CD14-positive monocyte (primary cell): ENCODE measurements around the gene GOLGA7B. TPM values are rescaled to one million over a fixed set of nuclear protein-coding genes. Genes with fewer than 3 reads are reported as not detected.

Experiments
- DNase-seq, 3 donors: peaks; one replicate each; pipeline ENCODE4 v3.0.0-alpha.2; 2011 to 2022
- H2AFZ ChIP-seq: 2 replicates; pipeline ENCODE4 v1.6.0; 2012; ENCODE audit warnings: mild to moderate bottlenecking, low read depth, low read length, inconsistent platforms; ENCODE audit not compliant: insufficient read depth, poor library complexity, severe bottlenecking
- H3K27ac ChIP-seq, 2 donors: 1 replicate in 1 of 2; 2 replicates in 1 of 2; pipeline ENCODE4 v1.5.1; 2012 to 2013; ENCODE audit warnings: low read length in 2 of 2, control low read depth in 1 of 2, inconsistent platforms in 1 of 2, low read depth in 1 of 2, mild to moderate bottlenecking in 1 of 2
- H3K27me3 ChIP-seq, 2 donors: one replicate each; pipeline versions ENCODE4 v1.6.0 to v1.6.1; 2011 to 2013; ENCODE audit warnings: low read length in 2 of 2; ENCODE audit not compliant: control insufficient read depth in 2 of 2, insufficient read depth in 2 of 2
- H3K36me3 ChIP-seq, 2 donors: replicated peaks in 1 of 2; 1 replicate in 1 of 2; 2 replicates in 1 of 2; pipeline versions ENCODE4 v1.5.1 to v1.6.1; 2012 to 2013; ENCODE audit warnings: low read length in 2 of 2, control low read depth in 1 of 2, inconsistent platforms in 1 of 2, mild to moderate bottlenecking in 1 of 2; ENCODE audit not compliant: insufficient read depth in 2 of 2, control insufficient read depth in 1 of 2
- H3K4me1 ChIP-seq, 2 donors: 1 replicate in 1 of 2; 2 replicates in 1 of 2; pipeline versions ENCODE4 v1.5.1 to v1.6.1; 2012 to 2013; ENCODE audit warnings: low read length in 2 of 2, control low read depth in 1 of 2, inconsistent platforms in 1 of 2, mild to moderate bottlenecking in 1 of 2, moderate library complexity in 1 of 2; ENCODE audit not compliant: insufficient read depth in 2 of 2, control insufficient read depth in 1 of 2
- H3K4me2 ChIP-seq: replicated peaks from 2 replicates; pipeline ENCODE3; 2012; ENCODE audit warnings: low read length, moderate library complexity, mild to moderate bottlenecking; ENCODE audit not compliant: poor library complexity, severe bottlenecking; ENCODE audit errors: extremely low read depth
- H3K4me3 ChIP-seq, 3 experiments: fragments of 200-600 bp in 1 of 3; sonication (generic) in 1 of 3; replicated peaks in 1 of 3; 1 replicate in 2 of 3; 2 replicates in 1 of 3; pipeline ENCODE4 v1.5.1; 2011 to 2013; ENCODE audit warnings: low read length in 3 of 3, mild to moderate bottlenecking in 3 of 3, control low read depth in 2 of 3, low read depth in 2 of 3, inconsistent platforms in 1 of 3, moderate library complexity in 1 of 3
- H3K79me2 ChIP-seq: 2 replicates; pipeline ENCODE4 v1.6.0; 2012; ENCODE audit warnings: mild to moderate bottlenecking, control low read depth, inconsistent platforms, low read length, moderate library complexity; ENCODE audit not compliant: insufficient read depth
- H3K9ac ChIP-seq: 2 replicates; pipeline ENCODE4 v1.6.0; 2017; ENCODE audit warnings: low read length, mild to moderate bottlenecking; ENCODE audit not compliant: insufficient read depth, poor library complexity, severe bottlenecking
- H3K9me3 ChIP-seq, 2 donors: replicated peaks in 1 of 2; 1 replicate in 1 of 2; 2 replicates in 1 of 2; pipeline versions ENCODE4 v1.5.1 to v1.6.1; 2012 to 2013; ENCODE audit warnings: low read length in 2 of 2, control low read depth in 1 of 2; ENCODE audit not compliant: control insufficient read depth in 1 of 2, insufficient read depth in 1 of 2
- H4K20me1 ChIP-seq: 2 replicates; pipeline ENCODE4 v1.6.0; 2012; ENCODE audit warnings: mild to moderate bottlenecking, low read length, control low read depth, moderate library complexity; ENCODE audit not compliant: insufficient read depth
- H3K27ac Mint-ChIP-seq, 7 donors: one replicate each; pipeline ENCODE4 v1.8.0; 2020; ENCODE audit warnings: mild to moderate bottlenecking in 7 of 7, mixed read lengths in 7 of 7, moderate library complexity in 6 of 7, inconsistent platforms in 2 of 7
- H3K27me3 Mint-ChIP-seq, 3 donors: one replicate each; pipeline ENCODE4 v1.8.0; 2021 to 2022; ENCODE audit warnings: low read depth in 3 of 3, mild to moderate bottlenecking in 3 of 3, mixed read lengths in 3 of 3, moderate library complexity in 3 of 3, inconsistent platforms in 1 of 3
- H3K36me3 Mint-ChIP-seq, 2 donors: one replicate each; pipeline ENCODE4 v1.8.0; 2020; ENCODE audit warnings: mixed read lengths in 2 of 2, inconsistent platforms in 1 of 2, mild to moderate bottlenecking in 1 of 2
- H3K4me1 Mint-ChIP-seq: one replicate; pipeline ENCODE4 v1.8.0; 2020; ENCODE audit warnings: mild to moderate bottlenecking, mixed read lengths
- H3K4me3 Mint-ChIP-seq, 2 donors: one replicate each; pipeline ENCODE4 v1.8.0; 2020; ENCODE audit warnings: mild to moderate bottlenecking in 2 of 2, mixed read lengths in 2 of 2, moderate library complexity in 1 of 2
- H3K9me3 Mint-ChIP-seq, 7 donors: one replicate each; pipeline ENCODE4 v1.8.0; 2020 to 2022; ENCODE audit warnings: mixed read lengths in 7 of 7, mild to moderate bottlenecking in 6 of 7, moderate library complexity in 6 of 7, inconsistent platforms in 2 of 7
- CTCF ChIP-seq: fragments of 200-600 bp; IDR thresholded peaks from one replicate; pipeline ENCODE4 v1.8.0; 2022; ENCODE audit warnings: antibody characterized with exemption, mild to moderate bottlenecking
- WGBS: methylation state at CpG from one replicate; pipeline ENCODE4 v1.1.5; 2013; ENCODE audit warnings: missing lambda C conversion rate; ENCODE audit not compliant: insufficient coverage; 5-methylcytosine and 5-hydroxymethylcytosine counted together
- intact Hi-C, 2 donors: fragments of 100-400 bp; cut with micrococcal nuclease; formaldehyde crosslinking; loops; one replicate each; pipeline versions ENCODE4 v1.15.0 to v1.15.1; 2023
- polyA plus RNA-seq, 3 donors: library from polyadenylated mRNA; depleted of rRNA in 1 of 3; unstranded in 2 of 3; stranded (reverse) in 1 of 3; fragments of 300-500 nt in 2 of 3; fragments of >200 nt in 1 of 3; fragmentation: Illumina TruSeq in 2 of 3; gene quantifications; 1 replicate in 2 of 3; 2 replicates in 1 of 3; pipeline ENCODE4 v1.2.3, GENCODE V29; 2012 to 2021

The GOLGA7B gene
- polyA plus RNA-seq, 3 donors, result 0.03 TPM; not detected in 2

- Histone ChIP-seq H3K4me2 (no peak overlapping the region), H3K36me3 (no peaks in the 10 kb centered on the region), H4K20me1 (no peaks in the 10 kb centered on the region), H3K27me3 (peaks cover 3% of the 10 kb centered on the region in 2 donors), H3K9ac (no peak overlapping the region), H3K4me1 (no peaks in the 10 kb centered on the region), H3K27ac (no peak overlapping the region), H3K9me3 (peaks cover 0 to 8% of the 10 kb centered on the region in 2 donors), H2AFZ (no peak overlapping the region), H3K4me3 (no peak overlapping the region), H3K79me2 (no peaks in the 10 kb centered on the region)
- H3K4me3 Mint-ChIP-seq, result no peak overlapping the region
- DNase-seq, result no peak
- no peak for TF ChIP-seq CTCF
- no peak overlapping the region for H3K27ac Mint-ChIP-seq
- WGBS, result 87% methylated on average over 5 of the region's 5 CpGs
- peaks cover 1% of the 10 kb centered on the region for H3K4me1 Mint-ChIP-seq
- intact Hi-C loops, result no loop called here
- peaks cover 9 to 43% (median 14%) of the 10 kb centered on the region in 3 donors for H3K27me3 Mint-ChIP-seq
- peaks cover 3 to 13% (median 11%) of the 10 kb centered on the region in 7 donors for H3K9me3 Mint-ChIP-seq
- no peaks in the 10 kb centered on the region for H3K36me3 Mint-ChIP-seq
Observed at GRCh38 chr10:97801422-97801821, 48.2 kb upstream of the GOLGA7B start.

- no peaks in the 10 kb centered on the region for H3K36me3 ChIP-seq
- no peak overlapping the region for H3K4me2 ChIP-seq
- no peak for DNase-seq
- Mint-ChIP-seq H3K36me3 (no peaks in the 10 kb centered on the region), H3K4me1 (no peaks in the 10 kb centered on the region), H3K9me3 (no peaks in the 10 kb centered on the region), H3K27me3 (peaks cover 5 to 20% (median 12%) of the 10 kb centered on the region in 3 donors), H3K27ac (no peak overlapping the region), H3K4me3 (no peak overlapping the region)
- no peaks in the 10 kb centered on the region for H3K9me3 ChIP-seq
- H4K20me1 ChIP-seq, result no peaks in the 10 kb centered on the region
- 96% methylated on average over 4 of the region's 12 CpGs for WGBS
- no peak for TF ChIP-seq CTCF
- intact Hi-C loops, result no loop called here
- no peak overlapping the region for H3K9ac ChIP-seq
- no peaks in the 10 kb centered on the region for H3K4me1 ChIP-seq
- no peak overlapping the region for H3K4me3 ChIP-seq
- H3K27ac ChIP-seq, result no peak overlapping the region
- H3K79me2 ChIP-seq, result no peaks in the 10 kb centered on the region
- no peaks in the 10 kb centered on the region for H3K27me3 ChIP-seq
- H2AFZ ChIP-seq, result no peak overlapping the region
Observed at GRCh38 chr10:97805096-97805884, 44.4 kb upstream of the GOLGA7B start.
